Testis (tissue), 2 donors: ENCODE results near the gene PHF12.

Experiments used
- CTCF ChIP-seq, 3 experiments: fragments of 450-650 bp in 2 of 3; fragments of 200-600 bp in 1 of 3; sonication (generic) in 1 of 3; IDR thresholded peaks; one replicate each; pipeline ENCODE4 v1.5.1; 2016 to 2019; ENCODE audit warnings: antibody characterized with exemption in 3 of 3, mild to moderate bottlenecking in 2 of 3, moderate library complexity in 1 of 3
- POLR2A ChIP-seq: fragments of 450-650 bp; IDR thresholded peaks from one replicate; pipeline ENCODE4 v1.6.1; 2017; ENCODE audit warnings: antibody characterized with exemption, mild to moderate bottlenecking, moderate library complexity

GRCh38 chr17:28950752-28951427, 428 bp downstream of the PHF12 start:
- TF ChIP-seq CTCF (IDR thresholded peaks at IDR 0.05) (no peak), POLR2A (no peak)
